Measurements from ENCODE around the gene CIBAR2. TPM values are rescaled to one million over a fixed set of nuclear protein-coding genes. Genes with fewer than 3 reads are reported as not detected.
"Not testable (repeated sequence)": the region's sequence is repeated elsewhere in the genome, so short reads cannot be mapped to it uniquely, and the experiment has no call there.

CIBAR2 gene
- total and polyA plus RNA-seq, 2 experiments from 2014 or later = not detected

GRCh38 chr16:85054948-85055492 is 57.3 kb downstream of the CIBAR2 start:
- no peak overlapping the region for H3K4me2 ChIP-seq
- H3K4me3 ChIP-seq = no peak overlapping the region
- no peak for DNase-seq (ENCODE audit: low spot score)
- no peak overlapping the region for H2AFZ ChIP-seq
- no peaks in the 10 kb centered on the region for H3K79me2 ChIP-seq (replicated peaks; ENCODE audit: insufficient read depth)
- H3K4me3 Mint-ChIP-seq = no peak overlapping the region
- H3K4me1 Mint-ChIP-seq = peaks cover 16% of the 10 kb centered on the region
- H3K9me3 Mint-ChIP-seq = no peaks in the 10 kb centered on the region
- H3K27ac ChIP-seq (ENCODE audit: low read depth) = no peak overlapping the region
- no peaks in the 10 kb centered on the region; the same call in 1 of the 2 replicates for H3K4me1 ChIP-seq (ENCODE audit: insufficient read depth)
- H3K27me3 ChIP-seq (ENCODE audit: insufficient read depth) = no peaks in the 10 kb centered on the region
- peaks cover 3% of the 10 kb centered on the region for H3K27me3 Mint-ChIP-seq (ENCODE audit: insufficient read depth, low read depth, poor library complexity)
- H3K27ac Mint-ChIP-seq = no peak overlapping the region
- H3F3A ChIP-seq (replicated peaks; ENCODE audit: low read depth) = no peaks in the 10 kb centered on the region
- TF ChIP-seq EZH2phosphoT487 (IDR thresholded peaks at IDR 0.05; ENCODE audit: unreplicated experiment) (no peak), ZNF331 (CRISPR knock-in tag; IDR thresholded peaks at IDR 0.05; ENCODE audit: low read depth) (no peak), STAT1 (IDR thresholded peaks at IDR 0.05; ENCODE audit: unreplicated experiment) (no peak)
- no peak for ATAC-seq
- no peaks in the 10 kb centered on the region for H4K20me1 ChIP-seq (replicated peaks; ENCODE audit: insufficient read depth)
- no peaks in the 10 kb centered on the region for H3K36me3 ChIP-seq (ENCODE audit: insufficient read depth)
- H3K9me2 ChIP-seq (ENCODE audit: insufficient read depth) = no peaks in the 10 kb centered on the region
- H3K36me3 Mint-ChIP-seq (ENCODE audit: low read depth) = no peaks in the 10 kb centered on the region

GRCh38 chr16:85054321-85054720 is 58.0 kb downstream of the CIBAR2 start:
- H3K36me3 Mint-ChIP-seq (ENCODE audit: low read depth); H3K79me2 ChIP-seq (replicated peaks; ENCODE audit: insufficient read depth); H3K4me3 Mint-ChIP-seq; ATAC-seq; DNase-seq (ENCODE audit: low spot score); H3K27me3 ChIP-seq (ENCODE audit: insufficient read depth); H3K4me1 ChIP-seq (ENCODE audit: insufficient read depth); H3F3A ChIP-seq (replicated peaks; ENCODE audit: low read depth); H3K27ac Mint-ChIP-seq; H3K9me3 Mint-ChIP-seq; H3K27ac ChIP-seq (ENCODE audit: low read depth); H3K9me2 ChIP-seq (ENCODE audit: insufficient read depth); H3K4me3 ChIP-seq; H4K20me1 ChIP-seq (replicated peaks; ENCODE audit: insufficient read depth); H3K36me3 ChIP-seq (ENCODE audit: insufficient read depth); H3K27me3 Mint-ChIP-seq (ENCODE audit: insufficient read depth, low read depth, poor library complexity); H3K4me2 ChIP-seq; H2AFZ ChIP-seq: not testable (repeated sequence)
- H3K4me1 Mint-ChIP-seq = peaks cover 16% of the 10 kb centered on the region

- Mint-ChIP-seq H3K9me3 (no peaks in the 10 kb centered on the region), H3K27ac (no peak overlapping the region), H3K4me3 (no peak overlapping the region), H3K36me3 (ENCODE audit: low read depth) (no peaks in the 10 kb centered on the region), H3K27me3 (ENCODE audit: insufficient read depth, low read depth, poor library complexity) (peaks cover 6% of the 10 kb centered on the region), H3K4me1 (peaks cover 16% of the 10 kb centered on the region; the same call in 2 of the 3 replicates)
- Histone ChIP-seq H4K20me1 (replicated peaks; ENCODE audit: insufficient read depth) (no peaks in the 10 kb centered on the region; the same call in 1 of the 2 replicates), H3K4me3 (no peak overlapping the region), H3F3A (replicated peaks; ENCODE audit: low read depth) (no peaks in the 10 kb centered on the region), H3K4me2 (no peak overlapping the region), H3K36me3 (ENCODE audit: insufficient read depth) (no peaks in the 10 kb centered on the region), H2AFZ (no peak overlapping the region), H3K27ac (ENCODE audit: low read depth) (no peak overlapping the region), H3K4me1 (ENCODE audit: insufficient read depth) (no peaks in the 10 kb centered on the region; the same call in 1 of the 2 replicates), H3K9me2 (ENCODE audit: insufficient read depth) (no peaks in the 10 kb centered on the region), H3K27me3 (ENCODE audit: insufficient read depth) (no peaks in the 10 kb centered on the region), H3K79me2 (replicated peaks; ENCODE audit: insufficient read depth) (no peaks in the 10 kb centered on the region)
- TF ChIP-seq STAT1 (IDR thresholded peaks at IDR 0.05; ENCODE audit: unreplicated experiment) (no peak), ZNF462 (CRISPR knock-in tag; IDR thresholded peaks at IDR 0.05) (no peak)
- no peak for DNase-seq (ENCODE audit: low spot score)
- ATAC-seq = no peak
These were observed 59.7 kb downstream of the CIBAR2 start for GRCh38 chr16:85052536-85052935.
